SK-N-SH (cell line): ENCODE data around the gene HOXB7. TPM values are rescaled to one million over a fixed set of nuclear protein-coding genes. Genes with fewer than 3 reads are reported as not detected.

Source experiments
- CTCF ChIA-PET: fragments of 300-600, 350-600 bp; formaldehyde crosslinking; extraction: SDS; loops from one replicate; lab custom pipeline; 2021; lab: Yijun Ruan, JAX
- POLR2A ChIA-PET: fragments of 350-600 bp; sonication (Branson Sonifier 250); formaldehyde crosslinking; extraction: SDS; loops from one replicate; lab custom pipeline; 2020; ENCODE audit warnings: antibody characterized with exemption, inconsistent platforms; lab: Yijun Ruan, JAX
- DNase-seq: peaks from one replicate; pipeline ENCODE4 v3.0.0; 2012
- H2AFZ ChIP-seq: fragments of 200-600 bp; sonication (generic); 2 replicates; pipeline ENCODE4 v1.8.1; 2016; ENCODE audit warnings: antibody characterized with exemption, mild to moderate bottlenecking, low read depth
- H3F3A ChIP-seq: fragments of 200-600 bp; sonication (generic); replicated peaks from 2 replicates; pipeline ENCODE3; 2016; ENCODE audit warnings: antibody characterized with exemption, mild to moderate bottlenecking; ENCODE audit not compliant: insufficient read depth
- H3K27ac ChIP-seq, 2 experiments: fragments of 200-500 bp in 1 of 2; fragments of 200-600 bp in 1 of 2; sonication (Bioruptor generic) in 1 of 2; sonication (generic), shearing (Covaris generic) in 1 of 2; 2 replicates each; pipeline versions ENCODE4 v1.5.1 to v1.6.1; 2014 to 2016; ENCODE audit warnings: low read depth in 2 of 2, inconsistent platforms in 1 of 2, low read length in 1 of 2, mild to moderate bottlenecking in 1 of 2, mixed read lengths in 1 of 2
- H3K27me3 ChIP-seq: fragments of 200-600 bp; sonication (generic), shearing (Covaris generic); 2 replicates; pipeline ENCODE4 v1.6.1; 2016; ENCODE audit warnings: mixed run types; ENCODE audit not compliant: insufficient read depth
- H3K36me3 ChIP-seq, 2 experiments: fragments of 200-500 bp in 1 of 2; fragments of 200-600 bp in 1 of 2; sonication (Bioruptor generic) in 1 of 2; sonication (generic) in 1 of 2; replicated peaks in 1 of 2; 2 replicates each; pipeline versions ENCODE3 to v1.5.1; 2014 to 2016; ENCODE audit warnings: low read length in 1 of 2, mild to moderate bottlenecking in 1 of 2; ENCODE audit not compliant: insufficient read depth in 2 of 2, control insufficient read depth in 1 of 2
- H3K4me1 ChIP-seq, 2 experiments: fragments of 200-500 bp in 1 of 2; fragments of 200-600 bp in 1 of 2; sonication (Bioruptor generic) in 1 of 2; sonication (generic), shearing (Covaris generic) in 1 of 2; 2 replicates each; pipeline versions ENCODE4 v1.5.1 to v1.6.1; 2014 to 2016; ENCODE audit warnings: low read depth in 1 of 2, low read length in 1 of 2, mixed run types in 1 of 2; ENCODE audit not compliant: insufficient read depth in 2 of 2, control insufficient read depth in 1 of 2
- H3K4me2 ChIP-seq: fragments of 200-600 bp; sonication (generic), shearing (Covaris generic); 2 replicates; pipeline ENCODE4 v1.6.1; 2017; ENCODE audit warnings: mixed run types
- H3K4me3 ChIP-seq, 2 experiments: fragments of 200-500 bp in 1 of 2; fragments of 200-600 bp in 1 of 2; sonication (Bioruptor generic) in 1 of 2; sonication (generic), shearing (Covaris generic) in 1 of 2; 2 replicates each; pipeline versions ENCODE4 v1.5.1 to v1.8.1; 2014 to 2016; ENCODE audit warnings: low read depth in 2 of 2, inconsistent platforms in 1 of 2, low read length in 1 of 2, mild to moderate bottlenecking in 1 of 2, mixed read lengths in 1 of 2, moderate library complexity in 1 of 2
- H3K79me2 ChIP-seq: fragments of 200-600 bp; sonication (generic); 2 replicates; pipeline ENCODE4 v1.8.1; 2017; ENCODE audit warnings: mild to moderate bottlenecking; ENCODE audit not compliant: insufficient read depth
- H3K9ac ChIP-seq: fragments of 200-600 bp; sonication (generic); 2 replicates; pipeline ENCODE4 v1.6.1; 2017; ENCODE audit warnings: mixed run types
- H3K9me2 ChIP-seq: fragments of 200-600 bp; sonication (generic); 2 replicates; pipeline ENCODE4 v1.6.1; 2017; ENCODE audit warnings: mixed run types
- H3K9me3 ChIP-seq: fragments of 200-600 bp; sonication (generic); 2 replicates; pipeline ENCODE4 v1.6.1; 2017; ENCODE audit warnings: mixed run types, mild to moderate bottlenecking, moderate library complexity
- H4K20me1 ChIP-seq: fragments of 200-600 bp; sonication (generic); 2 replicates; pipeline ENCODE4 v1.6.1; 2017; ENCODE audit warnings: mild to moderate bottlenecking, mixed run types; ENCODE audit not compliant: insufficient read depth
- CTCF ChIP-seq: fragments of 200-600 bp; sonication (generic); IDR thresholded peaks from 2 replicates; pipeline ENCODE4 v1.6.1; 2017; ENCODE audit warnings: antibody characterized with exemption, mild to moderate bottlenecking, moderate library complexity
- EP300 ChIP-seq, 2 experiments: IDR thresholded peaks; 2 replicates each; pipeline versions ENCODE4 v1.4.0 to v1.6.1; 2012; ENCODE audit warnings: borderline replicate concordance in 1 of 2, low read depth in 1 of 2, low read length in 1 of 2
- EZH2phosphoT487 ChIP-seq: fragments of 200-600 bp; sonication (generic); IDR thresholded peaks from 2 replicates; pipeline ENCODE4 v1.6.1; 2017; ENCODE audit warnings: low read depth, mixed run types, mild to moderate bottlenecking, antibody characterized with exemption, moderate library complexity, borderline replicate concordance
- GABPA ChIP-seq: IDR thresholded peaks from 2 replicates; pipeline ENCODE4 v1.4.0; 2012; ENCODE audit warnings: low read depth, mild to moderate bottlenecking
- MEF2A ChIP-seq: IDR thresholded peaks from 2 replicates; pipeline ENCODE4 v1.4.0; 2012; ENCODE audit warnings: low read depth, borderline replicate concordance
- PBX3 ChIP-seq: IDR thresholded peaks from 2 replicates; pipeline ENCODE4; 2012
- RAD21 ChIP-seq: IDR thresholded peaks from 2 replicates; pipeline ENCODE4 v1.6.1; 2012; ENCODE audit warnings: mild to moderate bottlenecking, low read length
- RCOR1 ChIP-seq: fragments of 150-350 bp; IDR thresholded peaks from 2 replicates; pipeline ENCODE4 v1.6.1; 2017; ENCODE audit warnings: antibody characterized with exemption, low read length
- REST ChIP-seq: IDR thresholded peaks from 2 replicates; pipeline ENCODE4 v1.6.1; 2012; ENCODE audit warnings: mild to moderate bottlenecking, low read depth, low read length, moderate library complexity
- RFX5 ChIP-seq: IDR thresholded peaks from 2 replicates; pipeline ENCODE4 v1.6.1; 2012; ENCODE audit warnings: mild to moderate bottlenecking, improper control_type of control experiment, low read length
- RXRA ChIP-seq: IDR thresholded peaks from 2 replicates; pipeline ENCODE4 v1.4.0; 2012; ENCODE audit warnings: low read depth, mild to moderate bottlenecking, borderline replicate concordance
- SMC3 ChIP-seq: IDR thresholded peaks from 2 replicates; pipeline ENCODE4 v1.6.1; 2012; ENCODE audit warnings: low read depth, low read length, improper control_type of control experiment
- WGBS: methylation state at CpG from one replicate; pipeline ENCODE4 v1.1.6; 2017; ENCODE audit warnings: low lambda C conversion rate; 5-methylcytosine and 5-hydroxymethylcytosine counted together
- polyA plus RNA-seq, 3 experiments: library from polyadenylated mRNA; depleted of rRNA; stranded (reverse); fragments of >200 nt; gene quantifications; 2 replicates each; pipeline ENCODE4 v1.2.3, GENCODE V29; 2012
- TF ChIP-seq, protein P1 (sequence below): IDR thresholded peaks from 2 replicates; pipeline ENCODE4 v1.4.0; 2012; ENCODE audit warnings: low read depth, borderline replicate concordance

HOXB7 gene
- polyA plus RNA-seq, 1 of the 3 experiments (the other 2 are of a cell fraction), result not detected

DNA sequence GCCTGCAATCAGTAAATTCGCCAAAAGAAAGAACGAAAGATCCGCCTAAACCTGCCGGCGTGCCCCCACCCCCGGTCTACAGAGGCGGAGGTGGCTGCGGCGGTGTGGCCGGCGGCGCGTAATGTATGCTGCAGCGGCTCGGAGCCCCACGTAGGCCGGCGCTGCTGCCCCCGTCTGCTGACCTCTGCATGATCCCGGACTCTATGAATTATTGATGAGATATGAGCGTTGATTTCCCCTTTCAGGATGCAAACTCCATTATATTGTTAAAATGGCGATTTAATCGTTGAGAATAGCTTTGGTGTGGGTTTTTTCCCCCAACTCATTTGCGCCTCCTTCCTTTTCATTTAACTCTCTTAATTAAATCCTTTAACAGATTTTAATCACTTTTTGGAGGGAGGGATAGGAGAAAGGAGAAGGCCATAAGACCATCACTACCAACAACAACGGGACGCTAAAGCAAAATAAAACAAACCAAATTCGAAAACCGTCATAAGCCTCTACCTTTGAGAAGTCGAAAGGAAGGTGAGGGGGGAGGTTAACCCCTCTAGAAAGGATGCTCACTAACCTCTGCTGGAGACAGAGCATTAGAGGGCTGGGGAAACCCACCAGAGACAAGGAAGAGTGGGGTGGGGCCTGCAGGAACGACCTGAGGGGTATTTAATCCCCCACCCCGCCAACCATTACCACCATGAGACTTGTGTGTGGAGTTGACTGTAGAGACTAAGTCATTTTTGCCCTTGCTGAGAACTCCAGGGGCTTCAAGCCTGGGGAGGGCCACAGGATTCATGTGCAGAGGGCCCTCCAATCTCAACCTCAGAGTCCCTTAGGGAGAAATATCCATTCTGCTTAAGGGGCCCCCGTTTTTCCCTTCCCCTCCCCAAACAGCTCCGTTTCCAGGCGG, 24.2 kb downstream of the HOXB7 start:
- Histone ChIP-seq H3K36me3 (no peaks in the 10 kb centered on the region), H4K20me1 (no peaks in the 10 kb centered on the region), H3F3A (no peaks in the 10 kb centered on the region), H3K9me3 (no peaks in the 10 kb centered on the region), H2AFZ (no peak overlapping the region), H3K4me2 (peak overlapping the region; percentile 74; the same call in 1 of the 2 replicates), H3K79me2 (no peaks in the 10 kb centered on the region), H3K4me1 (peaks cover 2 to 3% of the 10 kb centered on the region in 2 experiments; a peak in 1 of 4 replicates), H3K9ac (no peak overlapping the region), H3K27me3 (peaks cover 100% of the 10 kb centered on the region), H3K9me2 (no peaks in the 10 kb centered on the region), H3K27ac (no peak overlapping the region), H3K4me3 (no peak overlapping the region)
- ChIA-PET POLR2A (no interaction called here), CTCF (interaction anchor here (0.6 to 3.3 kb wide), 9 partner anchors 12 to 630 kb away, joined by 3 to 20 read pairs (median 3); no protein-coding TSS in a partner anchor)
- WGBS, result 23% methylated on average over 34 of the region's 34 CpGs
- DNase-seq, result no peak
- TF ChIP-seq PBX3, result no peak
- peak; percentile 89; the same call in 1 of the 2 replicates for TF ChIP-seq EZH2phosphoT487
- no peak for TF ChIP-seq RFX5

DNA sequence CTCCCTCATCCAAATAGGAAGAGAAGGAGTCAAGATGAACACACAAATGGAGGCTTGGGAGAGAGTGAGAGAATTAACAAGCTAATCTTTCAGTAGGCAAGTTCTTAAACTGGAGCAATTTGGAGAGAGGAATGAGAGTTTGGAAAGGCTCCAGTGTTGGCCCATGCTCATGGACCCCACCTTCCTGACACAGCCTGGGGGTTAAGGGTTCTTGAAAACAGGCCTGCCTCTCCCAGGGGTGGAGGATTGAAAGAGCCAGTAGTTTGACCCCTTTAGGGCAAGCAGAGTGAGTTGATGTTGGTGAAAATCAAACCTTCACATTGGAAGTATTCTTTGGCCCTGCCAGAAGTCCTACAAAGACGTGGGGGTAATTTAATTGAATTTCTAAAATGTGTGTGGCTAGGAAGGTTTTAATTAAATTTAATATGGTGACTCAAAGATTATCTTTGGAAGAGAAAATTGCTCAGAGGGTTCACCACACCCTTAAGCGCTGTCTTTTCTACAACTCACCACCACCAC, 26.5 kb downstream of the HOXB7 start:
- peaks cover 100% of the 10 kb centered on the region for H3K27me3 ChIP-seq

More for the DNA sequence above, 26.5 kb downstream of the HOXB7 start:
- H2AFZ ChIP-seq, result no peak overlapping the region
- H3K9me2 ChIP-seq, result no peaks in the 10 kb centered on the region
- TF ChIP-seq EP300 (IDR thresholded peaks at IDR 0.05; ENCODE audit: borderline replicate concordance in 1 of 2, low read depth in 1 of 2, low read length in 1 of 2), result no peak
- TF ChIP-seq, protein P1, sequence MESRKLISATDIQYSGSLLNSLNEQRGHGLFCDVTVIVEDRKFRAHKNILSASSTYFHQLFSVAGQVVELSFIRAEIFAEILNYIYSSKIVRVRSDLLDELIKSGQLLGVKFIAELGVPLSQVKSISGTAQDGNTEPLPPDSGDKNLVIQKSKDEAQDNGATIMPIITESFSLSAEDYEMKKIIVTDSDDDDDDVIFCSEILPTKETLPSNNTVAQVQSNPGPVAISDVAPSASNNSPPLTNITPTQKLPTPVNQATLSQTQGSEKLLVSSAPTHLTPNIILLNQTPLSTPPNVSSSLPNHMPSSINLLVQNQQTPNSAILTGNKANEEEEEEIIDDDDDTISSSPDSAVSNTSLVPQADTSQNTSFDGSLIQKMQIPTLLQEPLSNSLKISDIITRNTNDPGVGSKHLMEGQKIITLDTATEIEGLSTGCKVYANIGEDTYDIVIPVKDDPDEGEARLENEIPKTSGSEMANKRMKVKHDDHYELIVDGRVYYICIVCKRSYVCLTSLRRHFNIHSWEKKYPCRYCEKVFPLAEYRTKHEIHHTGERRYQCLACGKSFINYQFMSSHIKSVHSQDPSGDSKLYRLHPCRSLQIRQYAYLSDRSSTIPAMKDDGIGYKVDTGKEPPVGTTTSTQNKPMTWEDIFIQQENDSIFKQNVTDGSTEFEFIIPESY, result no peak
- TF ChIP-seq RFX5, result no peak
- TF ChIP-seq MEF2A, result no peak
- TF ChIP-seq RAD21, result no peak
- TF ChIP-seq SMC3, result no peak
- TF ChIP-seq RXRA, result no peak
- no peak for TF ChIP-seq EZH2phosphoT487
- no peak for TF ChIP-seq REST
- no peak for TF ChIP-seq GABPA
- TF ChIP-seq CTCF, result no peak
- TF ChIP-seq RCOR1, result no peak
- WGBS, result 10% methylated on average over 2 of the region's 2 CpGs
- H3K27ac ChIP-seq, result no peak overlapping the region
- ChIA-PET POLR2A (no interaction called here), CTCF (no interaction called here)
- no peaks in the 10 kb centered on the region for H3K36me3 ChIP-seq
- H3K9ac ChIP-seq, result no peak overlapping the region
- no peaks in the 10 kb centered on the region for H3K79me2 ChIP-seq
- peaks cover 4% of the 10 kb centered on the region for H3F3A ChIP-seq
- H3K4me3 ChIP-seq, result no peak overlapping the region
- peaks cover 2 to 3% of the 10 kb centered on the region in 2 experiments; a peak in 1 of 4 replicates for H3K4me1 ChIP-seq
- no peak overlapping the region for H3K4me2 ChIP-seq
- H4K20me1 ChIP-seq, result peaks cover 9% of the 10 kb centered on the region; the same call in 1 of the 2 replicates
- H3K9me3 ChIP-seq, result no peaks in the 10 kb centered on the region
- no peak for DNase-seq
